Measurements from ENCODE around the gene GMPR.
"Not testable (repeated sequence)": the region's sequence is repeated elsewhere in the genome, so short reads cannot be mapped to it uniquely, and the experiment has no call there.

- TF ChIP-seq CTCF (conservative IDR thresholded peaks at IDR 0.05); EZH2 (IDR thresholded peaks at IDR 0.05; ENCODE audit: low read depth): not testable (repeated sequence)
Measured at GRCh38 chr6:16259604-16260003, 21.2 kb downstream of the GMPR start.

Measured in PC-9 (cell line).